GM12878 (cell line): ENCODE data around the gene KCNAB3. TPM values are rescaled to one million over a fixed set of nuclear protein-coding genes. Genes with fewer than 3 reads are reported as not detected.

ENCODE experiments used
- ATAC-seq: fragments of 200-7000 bp; cut with Tn5 transposase; 3 replicates; pipeline ENCODE4 v1.9.1; 2020; ENCODE audit warnings: mild to moderate bottlenecking, moderate library complexity
- BruUV-seq: library from RNA; stranded (reverse); fragments of 400-500 nt; replicated peaks from 2 replicates; lab custom pipeline; 2021; lab: Mats Ljungman, UMichigan
- CTCF ChIA-PET: fragments of 300-600 bp; sonication (Branson Sonifier 250); formaldehyde crosslinking; extraction: SDS; loops from one replicate; lab custom pipeline; 2021; ENCODE audit warnings: inconsistent platforms; lab: Yijun Ruan, JAX
- POLR2A ChIA-PET: fragments of 350-600 bp; formaldehyde crosslinking; extraction: SDS; loops from one replicate; lab custom pipeline; 2021; ENCODE audit warnings: inconsistent platforms; lab: Charles Lee
- RAD21 ChIA-PET: fragments of 300-600 bp; sonication (Branson Sonifier 250); formaldehyde crosslinking; loops from one replicate; lab custom pipeline; 2023; ENCODE audit warnings: antibody characterized with exemption; ENCODE audit not compliant: unreplicated experiment; lab: Charles Lee
- SMC1A ChIA-PET: fragments of 300-600 bp; sonication (Branson Sonifier 250); formaldehyde crosslinking; loops from one replicate; lab custom pipeline; 2023; ENCODE audit not compliant: unreplicated experiment, uncharacterized antibody; lab: Charles Lee
- DNase-seq: peaks from one replicate; pipeline ENCODE4 v3.0.0-alpha.2; 2011; ENCODE audit warnings: low read depth, low spot score
- FAIRE-seq: peaks from 3 replicates; lab custom pipeline; 2011; peaks lifted over from hg19 to GRCh38; lab: Jason Lieb, UNC
- H2AFZ ChIP-seq: 2 replicates; pipeline ENCODE4 v1.6.0; 2011; ENCODE audit warnings: low read depth, low read length, control low read depth; ENCODE audit not compliant: control insufficient read depth
- H3K27ac ChIP-seq: 2 replicates; pipeline ENCODE4 v1.5.1; 2011; ENCODE audit warnings: control low read depth; ENCODE audit not compliant: control insufficient read depth, insufficient read depth
- H3K27me3 ChIP-seq, 2 experiments: replicated peaks in 1 of 2; 2 replicates each; pipeline versions ENCODE4 v1.6.0 to v1.6.1; 2011; ENCODE audit warnings: low read length in 1 of 2; ENCODE audit not compliant: control insufficient read depth in 2 of 2, insufficient read depth in 2 of 2
- H3K36me3 ChIP-seq, 2 experiments: 2 replicates each; pipeline ENCODE4 v1.5.1; 2011; ENCODE audit warnings: low read length in 1 of 2; ENCODE audit not compliant: control insufficient read depth in 2 of 2, insufficient read depth in 2 of 2
- H3K4me1 ChIP-seq: 2 replicates; pipeline ENCODE4 v1.6.1; 2011; ENCODE audit warnings: mild to moderate bottlenecking, low read length, moderate library complexity, mixed read lengths; ENCODE audit not compliant: control insufficient read depth, insufficient read depth
- H3K4me2 ChIP-seq: 2 replicates; pipeline ENCODE4 v1.6.0; 2011; ENCODE audit warnings: control low read depth; ENCODE audit not compliant: control insufficient read depth, insufficient read depth
- H3K4me3 ChIP-seq: fragments of 200-600 bp; sonication (generic); 2 replicates; pipeline ENCODE4 v1.5.1; 2016
- H3K79me2 ChIP-seq: 2 replicates; pipeline ENCODE4 v1.6.0; 2011; ENCODE audit warnings: low read length; ENCODE audit not compliant: control insufficient read depth, insufficient read depth
- H3K9ac ChIP-seq: 2 replicates; pipeline ENCODE4 v1.8.0; 2011; ENCODE audit warnings: low read length, control low read depth, mixed read lengths; ENCODE audit not compliant: control insufficient read depth, insufficient read depth
- H3K9me3 ChIP-seq: replicated peaks from 3 replicates; pipeline ENCODE4 v1.5.1; 2011; ENCODE audit warnings: mild to moderate bottlenecking, low read length; ENCODE audit not compliant: control insufficient read depth, insufficient read depth
- H4K20me1 ChIP-seq: 2 replicates; pipeline ENCODE4 v1.6.0; 2011; ENCODE audit not compliant: control insufficient read depth, insufficient read depth
- CEBPB ChIP-seq, 2 experiments: fragments of 150-350 bp in 1 of 2; IDR thresholded peaks; 2 replicates each; pipeline ENCODE4 v1.6.1; 2012 to 2014; ENCODE audit warnings: low read depth in 2 of 2, low read length in 2 of 2, borderline replicate concordance in 1 of 2, inconsistent platforms in 1 of 2
- E2F4 ChIP-seq: IDR thresholded peaks from 2 replicates; pipeline ENCODE4 v1.6.1; 2012; ENCODE audit warnings: low read depth, low read length, improper control_type of control experiment
- EP300 ChIP-seq, 2 experiments: fragments of 150-350 bp in 1 of 2; IDR thresholded peaks; 2 replicates each; pipeline ENCODE4 v1.6.1; 2011 to 2012; ENCODE audit warnings: low read depth in 2 of 2, low read length in 2 of 2, borderline replicate concordance in 1 of 2, improper control_type of control experiment in 1 of 2, inconsistent platforms in 1 of 2; ENCODE audit not compliant: control insufficient read depth in 1 of 2
- ETV6 ChIP-seq, 2 experiments: fragments of 450-650 bp in 1 of 2; IDR thresholded peaks in 1 of 2; conservative IDR thresholded peaks in 1 of 2; 2 replicates each; pipeline ENCODE4 v1.6.1; 2014; ENCODE audit warnings: antibody characterized with exemption in 1 of 2, borderline replicate concordance in 1 of 2, low read depth in 1 of 2, mild to moderate bottlenecking in 1 of 2, moderate library complexity in 1 of 2
- KAT2A ChIP-seq: conservative IDR thresholded peaks from 2 replicates; pipeline ENCODE4 v1.6.1; 2011; ENCODE audit warnings: low read depth, low read length; ENCODE audit not compliant: control insufficient read depth
- POLR2AphosphoS2 ChIP-seq: IDR thresholded peaks from 2 replicates; pipeline ENCODE4 v1.6.1; 2011; ENCODE audit warnings: low read depth, mild to moderate bottlenecking, low read length, improper control_type of control experiment, moderate library complexity
- RAD21 ChIP-seq: IDR thresholded peaks from 2 replicates; pipeline ENCODE4 v1.6.1; 2011; ENCODE audit warnings: mild to moderate bottlenecking, low read depth, low read length, moderate library complexity; ENCODE audit not compliant: insufficient read depth
- WGBS: methylation state at CpG from one replicate; pipeline ENCODE4 v1.1.6; 2016; ENCODE audit warnings: low lambda C conversion rate; ENCODE audit not compliant: insufficient replicate concordance, insufficient coverage; ENCODE audit errors: missing lambda C conversion rate; 5-methylcytosine and 5-hydroxymethylcytosine counted together
- in situ Hi-C: fragments of 300-500 bp; cut with MboI; formaldehyde crosslinking; loops from 9 replicates; pipeline ENCODE4 v1.14.3; 2018; ENCODE audit warnings: mixed read lengths
- intact Hi-C: fragments of 100-400 bp; cut with micrococcal nuclease; formaldehyde crosslinking; loops from one replicate; pipeline ENCODE4 v1.14.2; 2022; ENCODE audit not compliant: unreplicated experiment
- polyA plus RNA-seq, 11 experiments: library from polyadenylated mRNA; depleted of rRNA in 4 of 11; unstranded in 6 of 11; stranded (reverse) in 5 of 11; fragments of >200 nt; fragmentation: Nextera tagmentation in 4 of 11; fragmentation: Illumina TruSeq in 1 of 11; extraction: Ambion mirVana in 4 of 11; extraction: Trizol in 1 of 11; gene quantifications; 1 replicate in 1 of 11; 2 replicates in 10 of 11; pipeline versions ENCODE4 v1.2.1 to v1.2.3, GENCODE V29; 2011 to 2016; ENCODE audit warnings: inconsistent platforms in 2 of 11, missing spikeins in 2 of 11, low read depth in 1 of 11
- total RNA-seq, 4 experiments: library from RNA; depleted of rRNA in 3 of 4; stranded (reverse); fragments of >200 nt in 3 of 4; fragmentation: Illumina TruSeq in 1 of 4; extraction: Trizol in 1 of 4; gene quantifications; 2 replicates each; pipeline versions ENCODE4 v1.2.1 to v1.2.3, GENCODE V29; 2013 to 2021

The KCNAB3 gene
- total and polyA plus RNA-seq, 10 of the 15 experiments (the other 5 are each of a cell fraction or from before 2014, with no cell fraction given), result 0.22 to 7.9 (median 1.8) TPM

DNA sequence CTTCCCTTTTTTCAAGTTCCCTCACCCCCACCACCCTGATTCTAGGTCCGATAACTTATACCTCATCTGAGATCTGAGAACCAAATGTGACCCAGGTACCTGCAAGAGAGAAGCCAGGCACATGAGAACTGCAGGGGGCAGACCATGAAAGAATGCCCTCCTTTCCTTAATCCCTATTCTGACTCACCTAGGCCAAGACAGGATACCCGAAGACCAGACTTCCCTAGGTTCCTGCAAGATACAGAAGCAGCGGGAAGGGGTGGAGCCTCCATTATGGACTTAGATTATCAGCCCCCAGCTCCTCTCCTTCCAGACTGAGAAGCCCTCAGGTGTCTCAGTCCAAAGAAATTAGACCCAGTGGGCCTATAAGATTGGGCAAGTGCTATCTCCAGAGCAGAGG is 2.1 kb downstream of the KCNAB3 start:
- POLR2A ChIA-PET, result no interaction called here
- no TSS peak for BruUV-seq
- no peak for TF ChIP-seq E2F4
- Histone ChIP-seq H3K9me3 (no peaks in the 10 kb centered on the region), H2AFZ (no peak overlapping the region), H3K27ac (no peak overlapping the region), H3K4me1 (peaks cover 15% of the 10 kb centered on the region), H3K36me3 (no peaks in the 10 kb centered on the region; a peak in 1 of 4 replicates), H3K79me2 (peaks cover 19% of the 10 kb centered on the region), H3K4me2 (no peak overlapping the region), H3K27me3 (no peaks in the 10 kb centered on the region), H4K20me1 (no peaks in the 10 kb centered on the region), H3K9ac (no peak overlapping the region), H3K4me3 (no peak overlapping the region)
- intact Hi-C loops (no loop called here), in situ Hi-C loops (no loop called here)
- WGBS, result 80% methylated on average over 3 of the region's 3 CpGs
- CTCF ChIA-PET, result no interaction called here
- FAIRE-seq (no peak), ATAC-seq (no peak), DNase-seq (no peak)
- SMC1A ChIA-PET, result no interaction called here
- RAD21 ChIA-PET, result interaction anchor here (1.1 kb wide), 1 partner anchor 62 kb away, joined by 3 read pairs; no protein-coding TSS in a partner anchor

DNA sequence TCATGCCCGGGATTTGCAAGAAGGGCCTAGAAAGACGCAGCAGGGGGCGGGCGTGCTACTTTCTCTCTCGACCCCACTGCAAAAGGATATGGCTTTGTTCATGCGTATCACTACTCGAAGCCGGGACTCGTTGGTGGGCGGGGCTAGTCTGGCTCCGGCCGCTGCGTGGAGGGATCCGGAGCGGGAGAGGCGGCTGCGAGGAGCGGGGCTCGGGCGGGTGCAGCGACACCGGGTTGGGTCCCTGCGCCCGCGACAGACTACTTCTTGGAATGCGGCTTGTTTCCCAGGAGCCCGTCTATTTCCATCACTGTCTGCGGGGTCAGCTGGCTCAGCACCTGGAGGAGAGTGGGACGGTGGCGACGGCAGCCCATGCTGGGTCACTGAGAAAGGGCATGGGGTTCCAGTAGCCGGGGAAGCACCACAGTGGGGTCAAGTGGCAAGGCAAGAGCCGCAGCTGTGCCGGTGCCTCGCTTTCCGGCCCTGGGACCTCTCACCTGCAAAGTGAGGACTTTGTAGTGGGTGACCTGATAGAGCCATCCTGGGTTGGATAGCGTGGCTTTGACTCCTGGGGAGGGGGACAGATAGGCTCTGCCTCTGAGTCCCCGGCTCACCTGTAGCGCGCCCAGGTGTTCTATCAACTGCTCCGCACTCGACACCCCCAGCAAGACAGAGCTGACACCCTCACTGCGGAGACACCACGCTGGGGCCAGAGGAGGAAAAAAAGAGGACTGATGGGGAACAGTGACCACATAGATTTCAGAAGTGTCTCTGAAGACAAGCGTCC is 6.6 kb downstream of the KCNAB3 start:
- FAIRE-seq (peak; percentile 77), DNase-seq (no peak), ATAC-seq (peak; percentile 87)
- ChIA-PET CTCF (interaction anchor here (1.0 to 2.3 kb wide), 6 partner anchors 10 to 308 kb away, joined by 3 to 10 read pairs (median 5); partner anchors contain the start of gene FXR2), POLR2A (interaction anchor here (1.4 kb wide), 1 partner anchor 10 kb away, joined by 7 read pairs; the partner anchor contains the start of genes CNTROB and TRAPPC1), RAD21 (interaction anchor here (0.9 kb wide), 1 partner anchor 9 kb away, joined by 4 read pairs; the partner anchor contains the start of genes CNTROB and TRAPPC1), SMC1A (interaction anchor here (1.3 kb wide), 1 partner anchor 66 kb away, joined by 3 read pairs; no protein-coding TSS in a partner anchor)
- Histone ChIP-seq H3K9me3 (no peaks in the 10 kb centered on the region), H3K4me3 (no peak overlapping the region; the same call in 1 of the 2 replicates), H3K4me1 (peaks cover 7% of the 10 kb centered on the region), H3K79me2 (no peaks in the 10 kb centered on the region), H3K27ac (no peak overlapping the region), H2AFZ (peak overlapping the region; percentile 61), H3K9ac (peak overlapping the region; percentile 41), H3K27me3 (no peaks in the 10 kb centered on the region), H3K4me2 (peak overlapping the region; percentile 87), H3K36me3 (no peaks in the 10 kb centered on the region; a peak in 1 of 4 replicates), H4K20me1 (no peaks in the 10 kb centered on the region)
- in situ Hi-C loops (no loop called here), intact Hi-C loops (no loop called here)
- WGBS, result 32% methylated on average over 44 of the region's 45 CpGs
- no TSS peak for BruUV-seq
- TF ChIP-seq KAT2A (no peak), ETV6 (conservative IDR thresholded peaks at IDR 0.05 in 1 of 2, IDR thresholded peaks at IDR 0.05 in 1 of 2; ENCODE audit: borderline replicate concordance in 1 of 2, low read depth in 1 of 2) (no peak), E2F4 (no peak), CEBPB (IDR thresholded peaks at IDR 0.05; ENCODE audit: borderline replicate concordance in 1 of 2, low read depth in 2 of 2, low read length in 2 of 2) (no peak), POLR2AphosphoS2 (no peak), EP300 (IDR thresholded peaks at IDR 0.05; ENCODE audit: borderline replicate concordance in 1 of 2, control insufficient read depth in 1 of 2, low read depth in 2 of 2, low read length in 2 of 2) (0 out of 4 replicates have a peak, but pooled peaks of 1 of the 2 experiments have one; percentile 11), RAD21 (no peak)
